Stimulated activated naive B cell treated with anti-CD40 and anti-IgM and Interleukin-4, amounts not matched to agents 10 μg/mL and 1 μg/mL and 100 μg/mL, for 72 hours (primary cell): Measurements from ENCODE around the gene STT3B.
A peak's percentile ranks its signal among the peaks of the same experiment; 100 is the strongest.

Experiments
- ATAC-seq, 2 donors: fragments of 150-1000 bp; cut with Tn5 transposase; replicated peaks; 2 replicates each; pipeline ENCODE4 v1.10.0; 2021; ENCODE audit warnings: moderate library complexity in 1 of 2
- DNase-seq: peaks from one replicate; pipeline ENCODE4 v3.0.0; 2021
- H3K27ac Mint-ChIP-seq: one replicate; pipeline ENCODE4 v1.8.0; 2022; ENCODE audit warnings: mild to moderate bottlenecking, mixed read lengths
- H3K27me3 Mint-ChIP-seq, 2 donors: one replicate each; pipeline ENCODE4 v1.8.0; 2022; ENCODE audit warnings: mixed read lengths in 2 of 2
- H3K36me3 Mint-ChIP-seq, 2 donors: one replicate each; pipeline ENCODE4 v1.8.0; 2022; ENCODE audit warnings: mixed read lengths in 2 of 2, mild to moderate bottlenecking in 1 of 2
- H3K4me1 Mint-ChIP-seq, 2 donors: one replicate each; pipeline ENCODE4 v1.8.0; 2022; ENCODE audit warnings: mixed read lengths in 2 of 2, mild to moderate bottlenecking in 1 of 2
- H3K4me3 Mint-ChIP-seq, 2 donors: one replicate each; pipeline ENCODE4 v1.8.0; 2022; ENCODE audit warnings: mild to moderate bottlenecking in 2 of 2, mixed read lengths in 2 of 2, moderate library complexity in 1 of 2
- H3K9me3 Mint-ChIP-seq, 2 donors: one replicate each; pipeline ENCODE4 v1.8.0; 2022; ENCODE audit warnings: mixed read lengths in 2 of 2, mild to moderate bottlenecking in 1 of 2

Gene STT3B

DNA sequence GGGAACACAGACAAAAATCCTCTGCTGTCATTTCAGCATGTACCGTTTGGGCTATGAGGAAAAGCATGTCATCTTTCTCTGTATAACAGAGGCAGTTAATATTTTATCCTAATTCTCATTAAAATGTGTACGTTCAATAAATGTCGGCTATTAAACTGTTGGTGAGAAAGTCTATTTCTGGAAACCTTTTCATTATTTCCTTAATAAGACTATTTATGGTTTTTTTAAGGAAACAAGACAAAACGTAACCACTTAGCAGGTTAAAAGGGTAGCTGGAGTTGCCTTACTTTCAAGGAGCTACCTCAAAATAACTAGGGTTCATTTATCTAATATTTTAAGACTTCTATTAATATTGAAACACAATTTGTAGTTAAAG, 1.8 kb upstream of the STT3B start:
- H3K27ac Mint-ChIP-seq = no peak overlapping the region
- no peak overlapping the region for H3K4me3 Mint-ChIP-seq
- no peak for ATAC-seq
- peaks cover 0 to 1% of the 10 kb centered on the region in 2 donors for H3K36me3 Mint-ChIP-seq
- H3K27me3 Mint-ChIP-seq = no peaks in the 10 kb centered on the region
- DNase-seq = no peak
- no peaks in the 10 kb centered on the region for H3K9me3 Mint-ChIP-seq
- peaks cover 3 to 9% of the 10 kb centered on the region in 2 donors for H3K4me1 Mint-ChIP-seq

DNA sequence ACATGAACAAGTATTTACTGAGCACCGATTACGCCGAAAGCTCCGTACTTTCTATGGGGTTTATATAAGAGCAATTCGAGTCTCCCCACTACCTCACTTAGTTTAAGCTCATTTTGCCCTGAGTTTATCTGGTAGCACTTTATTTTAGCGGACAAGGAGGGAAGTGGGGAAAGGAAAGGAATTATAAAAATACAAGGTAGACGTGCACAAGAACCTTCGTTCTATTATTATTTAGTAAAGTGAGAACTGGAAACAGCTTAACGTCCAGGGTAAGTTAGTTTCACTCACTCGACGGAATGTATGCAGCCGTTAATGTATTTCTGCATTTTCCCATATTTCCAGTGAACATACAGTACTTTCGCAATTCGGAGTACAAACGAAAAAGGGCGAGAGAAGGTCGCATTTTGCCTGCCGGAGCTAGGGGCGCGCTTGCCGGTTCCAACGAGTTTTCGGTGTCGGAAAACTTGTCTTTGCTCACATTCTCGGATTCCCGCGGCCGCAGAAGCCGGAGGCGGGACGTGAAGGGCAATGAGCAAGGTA, 1.2 kb upstream of the STT3B start:
- no peaks in the 10 kb centered on the region for H3K9me3 Mint-ChIP-seq
- no peak for DNase-seq
- no peak for ATAC-seq
- peak overlapping the region; percentile 100 for H3K27ac Mint-ChIP-seq
- peak overlapping the region; percentile 97 to 99 for H3K4me3 Mint-ChIP-seq
- H3K36me3 Mint-ChIP-seq = peaks cover 0 to 1% of the 10 kb centered on the region in 2 donors
- H3K27me3 Mint-ChIP-seq = no peaks in the 10 kb centered on the region
- peaks cover 9 to 14% of the 10 kb centered on the region in 2 donors for H3K4me1 Mint-ChIP-seq

DNA sequence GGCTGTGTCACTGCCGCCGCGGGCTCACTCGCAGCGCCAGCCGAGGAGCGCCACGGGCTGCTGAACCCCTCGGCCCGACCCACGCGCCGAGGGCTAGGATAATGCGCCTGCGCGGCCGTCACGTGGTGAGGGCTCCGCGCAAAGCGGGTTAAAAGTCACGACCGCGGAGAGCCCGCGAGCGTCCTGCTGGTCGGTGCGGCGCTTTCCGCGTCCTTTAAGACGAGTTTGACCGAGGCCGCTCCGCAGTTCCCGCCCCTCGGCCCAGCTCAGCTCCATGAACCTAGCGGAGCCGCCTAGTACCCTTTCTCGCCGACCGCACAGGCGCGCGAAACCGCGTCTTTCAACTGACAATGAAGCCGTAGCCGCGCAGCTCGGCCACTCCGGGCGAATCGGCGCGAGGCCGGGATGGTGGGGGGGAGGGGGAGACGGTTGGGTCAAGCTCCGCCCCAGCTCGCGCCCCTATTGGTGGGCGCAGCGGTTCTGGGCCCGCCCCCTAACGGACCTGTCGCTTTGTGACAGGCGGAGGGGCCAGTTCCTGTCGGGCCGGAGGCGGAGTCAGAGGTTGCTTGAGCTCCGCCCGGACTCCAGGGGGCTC, 636 bp upstream of the STT3B start:
- DNase-seq = peak; percentile 99
- peak; percentile 87 to 89 for ATAC-seq
- H3K27me3 Mint-ChIP-seq = no peaks in the 10 kb centered on the region
- peaks cover 10 to 20% of the 10 kb centered on the region in 2 donors for H3K4me1 Mint-ChIP-seq
- H3K9me3 Mint-ChIP-seq = no peaks in the 10 kb centered on the region
- peak overlapping the region; percentile 97 to 99 for H3K4me3 Mint-ChIP-seq
- peak overlapping the region; percentile 100 for H3K27ac Mint-ChIP-seq
- peaks cover 0 to 1% of the 10 kb centered on the region in 2 donors for H3K36me3 Mint-ChIP-seq

DNA sequence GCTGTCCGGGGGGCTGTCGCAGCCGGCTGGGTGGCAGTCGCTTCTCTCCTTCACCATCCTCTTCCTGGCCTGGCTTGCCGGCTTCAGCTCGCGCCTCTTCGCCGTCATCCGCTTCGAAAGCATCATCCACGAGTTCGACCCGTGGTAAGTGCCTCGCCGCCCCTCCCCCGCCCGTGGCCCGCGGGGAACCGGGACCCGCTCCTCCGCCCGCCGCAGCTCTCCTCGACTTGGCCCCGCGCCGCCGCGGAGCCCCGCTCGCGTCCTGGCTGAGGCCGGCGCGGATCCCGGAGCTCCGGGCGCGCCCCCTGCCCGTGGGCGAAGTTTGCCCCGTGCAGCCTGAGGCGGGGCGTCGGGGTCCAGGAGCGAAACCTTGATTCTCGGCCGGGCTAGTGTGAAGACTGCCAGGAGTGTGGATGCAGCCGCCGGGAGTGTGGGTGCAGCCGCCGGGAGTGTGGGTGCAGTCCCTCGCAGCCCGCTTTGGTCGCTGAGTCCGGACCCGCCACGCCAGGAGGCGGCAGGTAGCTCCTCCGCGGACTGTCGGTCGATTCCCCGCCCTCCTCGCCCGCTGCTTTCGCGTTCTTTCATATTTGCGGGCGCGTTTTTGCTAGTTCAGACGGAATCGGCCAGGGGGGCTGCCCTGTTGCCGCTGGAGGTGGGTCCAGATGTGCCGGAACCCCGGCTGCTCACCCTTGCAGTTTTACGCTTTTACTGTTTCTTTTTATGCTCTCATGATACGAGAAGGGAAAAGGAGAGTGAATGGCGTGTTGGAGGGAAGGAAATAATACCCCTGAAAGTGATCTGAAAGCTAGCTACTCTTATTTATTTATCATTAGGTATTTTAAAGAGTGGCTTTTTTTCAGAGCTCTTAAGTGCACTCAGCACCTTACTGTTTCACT, 692 bp downstream of the STT3B start:
- no peaks in the 10 kb centered on the region for H3K27me3 Mint-ChIP-seq
- H3K4me3 Mint-ChIP-seq = peak overlapping the region; percentile 97 to 99
- DNase-seq (peak; percentile 47), ATAC-seq (peak; percentile 0 to 2)
- peak overlapping the region; percentile 100 for H3K27ac Mint-ChIP-seq
- no peaks in the 10 kb centered on the region for H3K9me3 Mint-ChIP-seq
- H3K4me1 Mint-ChIP-seq = peaks cover 10 to 31% of the 10 kb centered on the region in 2 donors
- peaks cover 1 to 3% of the 10 kb centered on the region in 2 donors for H3K36me3 Mint-ChIP-seq

DNA sequence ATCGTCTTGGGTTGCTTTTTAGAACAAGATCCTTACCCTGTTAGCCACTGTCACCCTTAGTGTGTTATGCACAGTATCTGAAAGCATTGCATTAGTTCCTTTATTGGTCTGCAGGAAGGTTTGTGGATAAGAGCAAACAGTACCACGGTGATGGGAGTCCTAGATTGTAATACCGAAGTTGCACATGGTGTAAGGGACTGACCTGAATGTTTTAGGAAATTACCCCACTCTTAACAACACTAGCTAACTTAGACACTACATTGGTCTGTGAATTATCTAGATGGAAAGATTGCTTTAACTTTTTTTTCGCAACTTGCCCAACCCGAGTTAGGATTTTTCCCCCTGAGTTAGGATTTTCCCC, 1.3 kb downstream of the STT3B start:
- Mint-ChIP-seq H3K36me3 (peaks cover 1 to 3% of the 10 kb centered on the region in 2 donors), H3K27ac (peak overlapping the region; percentile 94), H3K4me1 (peaks cover 13 to 37% of the 10 kb centered on the region in 2 donors), H3K9me3 (no peaks in the 10 kb centered on the region), H3K27me3 (no peaks in the 10 kb centered on the region), H3K4me3 (peak overlapping the region; percentile 97 to 99)
- DNase-seq = no peak
- ATAC-seq = no peak

DNA sequence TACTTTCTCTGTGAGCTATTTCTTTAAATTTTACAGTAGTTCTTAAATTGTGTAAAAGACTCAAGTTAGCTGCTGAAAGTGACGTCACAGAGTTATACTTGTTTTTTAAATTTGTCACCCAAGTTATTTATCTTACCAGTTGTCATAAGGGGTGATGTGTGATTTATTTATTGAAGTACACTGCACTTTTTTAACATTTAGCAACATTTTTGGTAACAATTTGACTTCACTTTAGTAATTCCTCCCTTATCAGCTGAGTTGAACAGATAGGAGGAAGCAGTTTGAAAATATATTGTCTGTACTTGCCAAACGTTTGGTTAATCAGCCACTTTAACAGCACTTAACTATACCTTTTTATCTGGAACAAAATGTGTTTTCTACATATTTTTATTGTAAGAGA, 3.8 kb downstream of the STT3B start:
- Mint-ChIP-seq H3K27me3 (no peaks in the 10 kb centered on the region), H3K4me3 (peak overlapping the region; percentile 22 to 44), H3K36me3 (peaks cover 6 to 8% of the 10 kb centered on the region in 2 donors), H3K27ac (no peak overlapping the region), H3K4me1 (peaks cover 20 to 51% of the 10 kb centered on the region in 2 donors), H3K9me3 (no peaks in the 10 kb centered on the region)
- ATAC-seq (no peak), DNase-seq (no peak)

DNA sequence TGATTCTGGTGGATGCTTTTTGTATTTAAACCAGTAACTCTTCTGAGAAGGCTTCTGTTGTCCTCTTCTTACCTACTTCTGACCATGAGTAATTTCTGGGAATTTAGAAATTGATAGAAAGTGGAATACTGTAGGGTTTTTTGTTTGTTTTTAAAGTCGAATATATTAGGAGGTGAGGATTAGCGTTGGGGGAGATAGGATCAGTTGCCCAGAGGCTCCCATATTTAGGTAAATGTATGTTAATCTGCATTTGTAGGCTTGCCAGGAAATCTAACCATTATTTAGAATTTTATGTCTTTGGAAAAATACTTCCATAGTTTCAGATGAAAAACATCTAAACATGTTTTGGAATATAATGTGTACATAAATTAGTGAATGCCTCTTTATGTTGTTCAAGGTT, 6.1 kb downstream of the STT3B start:
- DNase-seq = no peak
- ATAC-seq = no peak
- peak overlapping the region; percentile 37 for H3K27ac Mint-ChIP-seq
- H3K27me3 Mint-ChIP-seq = no peaks in the 10 kb centered on the region
- H3K4me3 Mint-ChIP-seq = no peak overlapping the region
- H3K9me3 Mint-ChIP-seq = no peaks in the 10 kb centered on the region
- peaks cover 10 to 16% of the 10 kb centered on the region in 2 donors for H3K36me3 Mint-ChIP-seq
- H3K4me1 Mint-ChIP-seq = peaks cover 22 to 71% of the 10 kb centered on the region in 2 donors

DNA sequence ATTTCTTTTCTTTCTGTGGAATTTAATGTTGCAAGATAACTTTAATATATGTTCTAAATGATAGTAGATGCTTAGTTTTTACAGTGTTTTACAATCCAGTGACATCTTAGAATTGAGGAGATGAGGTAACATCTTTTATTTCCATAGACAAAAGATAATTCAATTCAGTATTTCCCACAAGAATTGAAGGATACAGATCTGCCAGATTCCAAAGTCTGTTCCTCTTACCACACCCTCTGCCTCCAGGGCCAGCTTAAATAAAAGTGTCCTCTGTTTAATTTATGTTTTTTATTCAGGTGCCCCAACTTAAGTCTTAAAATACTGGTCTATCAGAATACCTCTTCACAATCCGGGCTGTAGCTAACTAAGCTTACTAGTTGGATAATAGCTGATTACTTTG, 6.5 kb downstream of the STT3B start:
- Mint-ChIP-seq H3K9me3 (no peaks in the 10 kb centered on the region), H3K36me3 (peaks cover 10 to 16% of the 10 kb centered on the region in 2 donors)

DNA sequence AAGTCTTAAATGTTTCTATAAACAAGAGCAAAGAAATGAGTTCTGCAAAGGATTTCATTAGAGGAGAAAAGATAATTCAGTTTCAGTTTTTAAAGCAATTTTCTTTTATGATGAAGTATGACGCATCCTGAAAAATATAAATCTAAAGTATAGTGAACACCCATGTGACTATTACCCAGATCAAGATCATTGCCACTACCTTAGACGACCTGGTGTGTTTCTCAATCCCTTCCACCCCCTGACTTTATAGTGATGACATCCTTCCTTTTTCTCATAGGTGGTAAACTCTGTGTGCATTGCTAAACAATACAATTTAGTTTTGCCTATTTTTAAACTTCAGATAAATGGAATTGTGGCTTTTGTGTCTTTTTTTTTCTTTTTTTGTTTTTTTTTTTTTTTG, 8.4 kb downstream of the STT3B start:
- ATAC-seq (no peak), DNase-seq (no peak)
- no peaks in the 10 kb centered on the region for H3K9me3 Mint-ChIP-seq
- H3K36me3 Mint-ChIP-seq = peaks cover 10 to 17% of the 10 kb centered on the region in 2 donors
- no peak overlapping the region for H3K27ac Mint-ChIP-seq
- peaks cover 23 to 72% of the 10 kb centered on the region in 2 donors for H3K4me1 Mint-ChIP-seq
- H3K4me3 Mint-ChIP-seq = no peak overlapping the region
- no peaks in the 10 kb centered on the region for H3K27me3 Mint-ChIP-seq

More for the DNA sequence above, 6.5 kb downstream of the STT3B start:
- DNase-seq = no peak
- Mint-ChIP-seq H3K27ac (no peak overlapping the region), H3K27me3 (no peaks in the 10 kb centered on the region), H3K4me1 (peaks cover 22 to 70% of the 10 kb centered on the region in 2 donors), H3K4me3 (no peak overlapping the region)
- ATAC-seq = no peak

DNA sequence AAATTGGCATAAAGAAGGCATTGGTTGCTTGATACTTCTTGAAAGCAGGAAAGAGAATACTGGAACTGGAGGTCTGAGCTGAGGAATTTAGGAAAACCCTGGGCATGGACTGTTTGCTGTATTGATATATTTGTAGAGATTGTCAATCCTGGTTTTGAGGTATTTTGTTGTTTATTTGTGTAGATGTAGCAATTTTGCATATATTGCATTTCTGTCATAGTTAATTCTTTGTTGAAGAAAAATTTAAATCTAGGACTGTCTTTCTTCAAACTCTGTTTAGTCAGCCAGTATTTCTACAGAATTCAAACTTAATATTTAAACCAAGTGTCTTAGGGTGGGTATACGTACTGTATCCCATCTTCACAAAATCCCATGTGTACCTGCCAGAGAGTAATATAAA, 9.5 kb downstream of the STT3B start:
- H3K36me3 Mint-ChIP-seq = peaks cover 13 to 23% of the 10 kb centered on the region in 2 donors
- no peak overlapping the region for H3K4me3 Mint-ChIP-seq
- DNase-seq (no peak), ATAC-seq (no peak)
- no peak overlapping the region for H3K27ac Mint-ChIP-seq
- H3K9me3 Mint-ChIP-seq = no peaks in the 10 kb centered on the region
- no peaks in the 10 kb centered on the region for H3K27me3 Mint-ChIP-seq
- H3K4me1 Mint-ChIP-seq = peaks cover 22 to 69% of the 10 kb centered on the region in 2 donors

DNA sequence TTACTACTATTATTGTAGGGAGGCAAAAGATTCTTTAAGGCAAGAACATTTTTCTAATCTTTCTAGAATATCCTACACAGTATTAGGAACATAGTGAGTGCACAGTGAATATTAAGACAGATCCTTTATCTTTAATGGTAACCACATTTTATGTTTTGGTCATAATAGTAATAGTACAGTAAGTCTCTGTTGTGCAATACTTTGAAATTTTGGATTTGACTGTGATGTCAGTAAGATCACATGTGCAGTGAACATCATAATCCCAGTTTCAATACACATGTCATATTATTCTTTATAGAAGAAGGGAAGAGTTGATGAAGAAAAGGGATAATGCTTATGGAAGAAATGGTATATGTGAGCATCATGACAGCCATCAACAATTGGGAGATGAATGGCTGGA, 10.7 kb downstream of the STT3B start:
- Mint-ChIP-seq H3K27me3 (no peaks in the 10 kb centered on the region), H3K4me3 (no peak overlapping the region), H3K27ac (no peak overlapping the region), H3K4me1 (peaks cover 24 to 71% of the 10 kb centered on the region in 2 donors), H3K9me3 (no peaks in the 10 kb centered on the region), H3K36me3 (peaks cover 13 to 19% of the 10 kb centered on the region in 2 donors)
- DNase-seq = no peak
- no peak for ATAC-seq

DNA sequence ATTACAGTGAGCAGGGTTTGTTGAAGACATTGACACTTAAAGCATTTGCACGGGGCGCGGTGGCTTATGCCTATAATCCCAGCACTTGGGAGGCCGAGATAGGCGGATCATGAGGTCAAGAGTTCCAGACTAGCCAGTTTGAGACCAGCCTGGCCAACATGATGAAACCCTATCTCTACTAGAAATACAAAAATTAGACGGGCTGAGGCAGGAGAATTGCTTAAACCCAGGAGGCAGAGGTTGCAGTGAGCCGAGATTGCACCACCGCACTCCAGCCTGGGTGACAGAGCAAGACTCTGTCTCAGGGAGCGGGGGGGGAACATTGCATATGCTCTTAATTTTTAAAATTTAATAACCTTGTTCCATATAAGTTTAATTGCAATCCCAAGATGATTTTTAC, 11.9 kb downstream of the STT3B start:
- ATAC-seq (no peak), DNase-seq (no peak)
- Mint-ChIP-seq H3K4me1 (peaks cover 21 to 63% of the 10 kb centered on the region in 2 donors), H3K27me3 (no peaks in the 10 kb centered on the region), H3K27ac (no peak overlapping the region), H3K9me3 (no peaks in the 10 kb centered on the region), H3K36me3 (peaks cover 13 to 19% of the 10 kb centered on the region in 2 donors), H3K4me3 (no peak overlapping the region)

DNA sequence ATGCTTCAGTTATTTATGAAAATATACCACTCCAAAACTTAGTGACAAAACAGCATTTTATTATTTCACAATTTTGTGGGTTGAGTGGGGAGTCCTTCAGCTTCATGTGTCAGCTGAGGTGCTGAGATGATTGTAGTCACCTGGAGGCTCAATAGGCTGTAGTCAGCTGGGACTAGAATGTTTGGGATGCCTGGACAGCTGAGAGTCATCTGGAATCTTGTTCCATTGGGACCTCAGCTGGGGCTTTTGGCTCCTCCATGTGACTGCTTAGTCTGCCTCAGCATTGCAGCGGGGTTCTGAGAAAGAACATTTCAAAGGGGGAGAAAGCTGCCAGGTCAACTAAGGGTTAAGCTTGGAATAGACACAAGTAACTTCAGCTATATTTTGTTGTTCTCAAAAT, 13.4 kb downstream of the STT3B start:
- no peaks in the 10 kb centered on the region for H3K27me3 Mint-ChIP-seq
- peaks cover 11 to 18% of the 10 kb centered on the region in 2 donors for H3K36me3 Mint-ChIP-seq
- DNase-seq = no peak
- peaks cover 27 to 70% of the 10 kb centered on the region in 2 donors for H3K4me1 Mint-ChIP-seq
- no peak for ATAC-seq
- H3K9me3 Mint-ChIP-seq = no peaks in the 10 kb centered on the region
- no peak overlapping the region for H3K4me3 Mint-ChIP-seq
- no peak overlapping the region for H3K27ac Mint-ChIP-seq

DNA sequence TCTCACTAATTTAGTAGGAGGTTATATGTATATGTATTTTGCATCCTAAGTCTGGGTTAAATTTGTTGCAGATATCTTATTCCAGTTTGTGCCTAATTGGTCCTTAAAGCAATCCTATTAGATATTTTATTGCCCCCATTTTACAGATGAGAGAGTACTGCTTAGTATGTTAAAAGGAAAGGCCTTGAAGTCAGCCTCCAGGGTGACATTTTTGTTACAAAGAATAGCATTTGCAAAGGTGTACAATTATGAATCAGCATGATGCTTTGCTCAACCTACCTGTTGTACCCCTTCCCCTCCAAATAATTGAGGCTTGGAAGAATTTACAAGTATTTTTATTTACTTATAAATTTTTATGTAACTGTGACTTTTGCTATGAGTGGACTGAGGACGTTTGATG, 14.0 kb downstream of the STT3B start:
- peaks cover 9 to 15% of the 10 kb centered on the region in 2 donors for H3K36me3 Mint-ChIP-seq
- no peaks in the 10 kb centered on the region for H3K9me3 Mint-ChIP-seq
- peaks cover 32 to 69% of the 10 kb centered on the region in 2 donors for H3K4me1 Mint-ChIP-seq
- ATAC-seq (no peak), DNase-seq (no peak)
- H3K4me3 Mint-ChIP-seq = no peak overlapping the region
- no peak overlapping the region for H3K27ac Mint-ChIP-seq
- H3K27me3 Mint-ChIP-seq = no peaks in the 10 kb centered on the region
